CD4-positive, alpha-beta T cell treated with Interleukin-4 for 4 hours (primary cell): ENCODE measurements around the gene VSX2.

ENCODE experiments used
- DNase-seq: peaks from one replicate; pipeline ENCODE4 v3.0.0-alpha.2; 2020

Gene VSX2

GRCh38 chr14:74223016-74223415 lies 16.2 kb upstream of the VSX2 start:
- no peak for DNase-seq

GRCh38 chr14:74231784-74232183 lies 7.5 kb upstream of the VSX2 start:
- no peak for DNase-seq

GRCh38 chr14:74235017-74235416 lies 4.2 kb upstream of the VSX2 start:
- DNase-seq = no peak

- no peak for DNase-seq
Measured at GRCh38 chr14:74237441-74237840, 1.8 kb upstream of the VSX2 start.

GRCh38 chr14:74239848-74240793 lies 872 bp downstream of the VSX2 start:
- no peak for DNase-seq

GRCh38 chr14:74240794-74241651 lies 1.8 kb downstream of the VSX2 start:
- no peak for DNase-seq

GRCh38 chr14:74241652-74242017 lies 2.4 kb downstream of the VSX2 start:
- DNase-seq = no peak

- DNase-seq = no peak
Measured at GRCh38 chr14:74242021-74242779, 3.0 kb downstream of the VSX2 start.

GRCh38 chr14:74242780-74243042 lies 3.5 kb downstream of the VSX2 start:
- DNase-seq = no peak

GRCh38 chr14:74243051-74243450 lies 3.8 kb downstream of the VSX2 start:
- DNase-seq = no peak

GRCh38 chr14:74244115-74244514 lies 4.9 kb downstream of the VSX2 start:
- DNase-seq = no peak

GRCh38 chr14:74245292-74245691 lies 6.0 kb downstream of the VSX2 start:
- DNase-seq = no peak

GRCh38 chr14:74246542-74246941 lies 7.3 kb downstream of the VSX2 start:
- DNase-seq = no peak

GRCh38 chr14:74248017-74248416 lies 8.8 kb downstream of the VSX2 start:
- no peak for DNase-seq

GRCh38 chr14:74249433-74250375 lies 10.5 kb downstream of the VSX2 start:
- no peak for DNase-seq

- no peak for DNase-seq
Measured at GRCh38 chr14:74255281-74255680, 16.0 kb downstream of the VSX2 start.

GRCh38 chr14:74257078-74257940 lies 18.1 kb downstream of the VSX2 start:
- peak; percentile 37 for DNase-seq

GRCh38 chr14:74257941-74258763 lies 18.9 kb downstream of the VSX2 start:
- no peak for DNase-seq

- no peak for DNase-seq
Measured at GRCh38 chr14:74258764-74259035, 19.5 kb downstream of the VSX2 start.

- no peak for DNase-seq
Measured at GRCh38 chr14:74259513-74259912, 20.3 kb downstream of the VSX2 start.
